ENCODE measurements around the gene UQCC5.

GRCh38 chr3:52515192-52515591 is 21.2 kb upstream of the UQCC5 start:
- no peak for TF ChIP-seq POLR2AphosphoS5 (IDR thresholded peaks at IDR 0.05; ENCODE audit: low read depth, low read length)
- TF ChIP-seq TAF1 (IDR thresholded peaks at IDR 0.05; ENCODE audit: borderline replicate concordance, low read depth, low read length), result no peak
